HepG2 (cell line): ENCODE measurements around the gene GRB7. TPM values are rescaled to one million over a fixed set of nuclear protein-coding genes. Genes with fewer than 3 reads are reported as not detected.

Source experiments
- CENPT ChIP-seq: sonication (generic); formaldehyde crosslinking; IDR thresholded peaks from 2 replicates; pipeline ENCODE4 v1.8.0; 2022; ENCODE audit warnings: low read depth, mild to moderate bottlenecking, moderate library complexity, missing genetic modification reagents
- DZIP1 ChIP-seq: sonication (generic); formaldehyde crosslinking; IDR thresholded peaks from 2 replicates; pipeline ENCODE4 v1.5.0; 2020; ENCODE audit warnings: mild to moderate bottlenecking, missing genetic modification reagents
- HHEX ChIP-seq: IDR thresholded peaks from 2 replicates; pipeline ENCODE4 v1.6.1; 2016; ENCODE audit warnings: control low read depth
- HNRNPL ChIP-seq: fragments of 200-400 bp; formaldehyde crosslinking; IDR thresholded peaks from 2 replicates; pipeline ENCODE4 v1.6.1; 2017; ENCODE audit warnings: mild to moderate bottlenecking, low read depth, low read length
- MAX ChIP-seq: IDR thresholded peaks from 2 replicates; pipeline ENCODE4 v1.6.1; 2012; ENCODE audit warnings: inconsistent platforms
- MTA3 ChIP-seq: sonication (generic); formaldehyde crosslinking; IDR thresholded peaks from 2 replicates; pipeline ENCODE4 v1.4.0; 2020; ENCODE audit warnings: missing genetic modification reagents
- NR2F1 ChIP-seq, 2 experiments: fragments of 450-650 bp in 1 of 2; formaldehyde crosslinking in 1 of 2; IDR thresholded peaks; 2 replicates each; pipeline versions ENCODE4 v1.5.0 to v1.6.1; 2016 to 2020; ENCODE audit warnings: mild to moderate bottlenecking in 1 of 2, missing compliant biosample characterization in 1 of 2, missing genetic modification reagents in 1 of 2, moderate library complexity in 1 of 2
- PHF21A ChIP-seq: sonication (generic); formaldehyde crosslinking; IDR thresholded peaks from 2 replicates; pipeline ENCODE4 v1.5.0; 2020; ENCODE audit warnings: mild to moderate bottlenecking, missing genetic modification reagents
- POLR2AphosphoS5 ChIP-seq: IDR thresholded peaks from 2 replicates; pipeline ENCODE4 v1.6.1; 2012; ENCODE audit warnings: low read depth, low read length
- SIN3B ChIP-seq: fragments of 150-350 bp; IDR thresholded peaks from 2 replicates; pipeline ENCODE4 v1.6.1; 2014; ENCODE audit warnings: low read length
- SNAI1 ChIP-seq: sonication (generic); formaldehyde crosslinking; IDR thresholded peaks from 2 replicates; pipeline ENCODE4 v1.5.0; 2020; ENCODE audit warnings: mild to moderate bottlenecking, missing genetic modification reagents, borderline replicate concordance
- XRCC5 ChIP-seq: fragments of 200-400 bp; formaldehyde crosslinking; optimal IDR thresholded peaks from 2 replicates; pipeline ENCODE3; 2017; ENCODE audit warnings: mild to moderate bottlenecking, low read length
- ZBTB37 ChIP-seq: sonication (generic); formaldehyde crosslinking; IDR thresholded peaks from 2 replicates; pipeline ENCODE4 v1.4.0; 2020; ENCODE audit warnings: mild to moderate bottlenecking, missing genetic modification reagents
- ZNF335 ChIP-seq: sonication (generic); formaldehyde crosslinking; IDR thresholded peaks from 2 replicates; pipeline ENCODE4 v1.4.0; 2020; ENCODE audit warnings: missing genetic modification reagents
- ZNF549 ChIP-seq: sonication (generic); formaldehyde crosslinking; IDR thresholded peaks from 2 replicates; pipeline ENCODE4 v1.5.0; 2020; ENCODE audit warnings: missing genetic modification reagents
- ZNF577 ChIP-seq: sonication (generic); formaldehyde crosslinking; IDR thresholded peaks from 2 replicates; pipeline ENCODE4 v1.4.0; 2020; ENCODE audit warnings: mild to moderate bottlenecking, low read depth, missing genetic modification reagents, borderline replicate concordance
- ZNF652 ChIP-seq: IDR thresholded peaks from 2 replicates; pipeline ENCODE4 v1.6.1; 2016; ENCODE audit warnings: low read depth, borderline replicate concordance
- ZNF83 ChIP-seq: sonication (generic); formaldehyde crosslinking; IDR thresholded peaks from 2 replicates; pipeline ENCODE4 v1.4.0; 2020; ENCODE audit warnings: missing genetic modification reagents, mild to moderate bottlenecking, borderline replicate concordance
- polyA plus RNA-seq, 8 experiments: library from polyadenylated mRNA; depleted of rRNA in 3 of 8; stranded (reverse) in 7 of 8; unstranded in 1 of 8; fragments of >200 nt; fragmentation: Illumina TruSeq in 4 of 8; extraction: Trizol in 4 of 8; gene quantifications; 2 replicates each; pipeline versions ENCODE4 v1.2.1 to v1.2.3, GENCODE V29; 2011 to 2016; ENCODE audit warnings: low read depth in 4 of 8, missing spikeins in 1 of 8, mixed read lengths in 1 of 8; ENCODE audit not compliant: insufficient read depth in 1 of 8
- total RNA-seq, 5 experiments: library from RNA; depleted of rRNA; stranded (reverse); fragments of >200 nt; fragmentation: Illumina TruSeq; extraction: Trizol; gene quantifications; 2 replicates each; pipeline ENCODE4 v1.2.3, GENCODE V29; 2016; ENCODE audit warnings: low read depth in 1 of 5
- TF ChIP-seq, protein P1 (sequence below): sonication (generic); formaldehyde crosslinking; IDR thresholded peaks from 2 replicates; pipeline ENCODE4 v1.5.1; 2020; ENCODE audit warnings: mild to moderate bottlenecking, missing genetic modification reagents, borderline replicate concordance

Gene GRB7
- total and polyA plus RNA-seq, 2 of the 13 experiments (the other 11 are each of a cell fraction or from before 2014, with no cell fraction given), result 60.2 to 77.7 TPM

DNA sequence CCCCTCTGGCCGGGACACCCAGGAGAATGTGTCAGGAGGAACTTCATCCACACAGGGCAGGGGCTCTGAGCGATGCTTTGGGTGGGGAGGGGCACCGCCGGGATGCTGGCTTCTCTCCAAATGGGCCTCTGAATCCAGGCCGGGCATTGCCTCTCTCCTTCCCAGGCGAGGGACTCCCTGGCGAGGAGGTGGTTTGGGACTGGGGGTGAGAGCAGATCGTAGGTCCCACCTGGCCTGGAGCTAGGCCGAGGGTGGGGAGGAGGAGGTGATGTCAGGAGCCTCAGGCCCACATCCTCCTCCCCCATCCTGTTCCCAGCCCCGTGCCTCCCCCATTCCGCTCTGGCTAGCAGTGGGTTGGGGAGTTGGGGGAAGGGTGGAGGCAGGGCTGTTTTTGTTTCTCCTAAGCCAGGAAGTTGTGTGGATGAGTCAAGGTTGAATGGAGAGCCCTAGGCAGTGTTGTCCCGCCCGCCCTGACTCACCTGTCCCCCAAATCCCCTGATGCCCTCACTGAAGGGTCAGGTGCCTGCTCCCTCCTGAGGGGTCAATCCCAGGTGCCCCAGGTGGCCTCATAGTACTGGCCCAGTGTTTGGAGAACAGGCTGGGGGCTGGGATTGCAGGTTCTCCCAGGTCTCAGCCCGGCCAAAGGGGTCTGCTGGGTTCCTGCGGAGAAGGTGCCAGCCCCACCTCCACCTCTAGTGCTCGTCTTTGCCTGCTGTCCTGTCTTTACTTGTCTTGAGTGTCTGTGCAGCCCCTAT, 2.8 kb downstream of the GRB7 start (continued):
- TF ChIP-seq, protein P1, sequence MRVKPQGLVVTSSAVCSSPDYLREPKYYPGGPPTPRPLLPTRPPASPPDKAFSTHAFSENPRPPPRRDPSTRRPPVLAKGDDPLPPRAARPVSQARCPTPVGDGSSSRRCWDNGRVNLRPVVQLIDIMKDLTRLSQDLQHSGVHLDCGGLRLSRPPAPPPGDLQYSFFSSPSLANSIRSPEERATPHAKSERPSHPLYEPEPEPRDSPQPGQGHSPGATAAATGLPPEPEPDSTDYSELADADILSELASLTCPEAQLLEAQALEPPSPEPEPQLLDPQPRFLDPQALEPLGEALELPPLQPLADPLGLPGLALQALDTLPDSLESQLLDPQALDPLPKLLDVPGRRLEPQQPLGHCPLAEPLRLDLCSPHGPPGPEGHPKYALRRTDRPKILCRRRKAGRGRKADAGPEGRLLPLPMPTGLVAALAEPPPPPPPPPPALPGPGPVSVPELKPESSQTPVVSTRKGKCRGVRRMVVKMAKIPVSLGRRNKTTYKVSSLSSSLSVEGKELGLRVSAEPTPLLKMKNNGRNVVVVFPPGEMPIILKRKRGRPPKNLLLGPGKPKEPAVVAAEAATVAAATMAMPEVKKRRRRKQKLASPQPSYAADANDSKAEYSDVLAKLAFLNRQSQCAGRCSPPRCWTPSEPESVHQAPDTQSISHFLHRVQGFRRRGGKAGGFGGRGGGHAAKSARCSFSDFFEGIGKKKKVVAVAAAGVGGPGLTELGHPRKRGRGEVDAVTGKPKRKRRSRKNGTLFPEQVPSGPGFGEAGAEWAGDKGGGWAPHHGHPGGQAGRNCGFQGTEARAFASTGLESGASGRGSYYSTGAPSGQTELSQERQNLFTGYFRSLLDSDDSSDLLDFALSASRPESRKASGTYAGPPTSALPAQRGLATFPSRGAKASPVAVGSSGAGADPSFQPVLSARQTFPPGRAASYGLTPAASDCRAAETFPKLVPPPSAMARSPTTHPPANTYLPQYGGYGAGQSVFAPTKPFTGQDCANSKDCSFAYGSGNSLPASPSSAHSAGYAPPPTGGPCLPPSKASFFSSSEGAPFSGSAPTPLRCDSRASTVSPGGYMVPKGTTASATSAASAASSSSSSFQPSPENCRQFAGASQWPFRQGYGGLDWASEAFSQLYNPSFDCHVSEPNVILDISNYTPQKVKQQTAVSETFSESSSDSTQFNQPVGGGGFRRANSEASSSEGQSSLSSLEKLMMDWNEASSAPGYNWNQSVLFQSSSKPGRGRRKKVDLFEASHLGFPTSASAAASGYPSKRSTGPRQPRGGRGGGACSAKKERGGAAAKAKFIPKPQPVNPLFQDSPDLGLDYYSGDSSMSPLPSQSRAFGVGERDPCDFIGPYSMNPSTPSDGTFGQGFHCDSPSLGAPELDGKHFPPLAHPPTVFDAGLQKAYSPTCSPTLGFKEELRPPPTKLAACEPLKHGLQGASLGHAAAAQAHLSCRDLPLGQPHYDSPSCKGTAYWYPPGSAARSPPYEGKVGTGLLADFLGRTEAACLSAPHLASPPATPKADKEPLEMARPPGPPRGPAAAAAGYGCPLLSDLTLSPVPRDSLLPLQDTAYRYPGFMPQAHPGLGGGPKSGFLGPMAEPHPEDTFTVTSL (CRISPR knock-in tag), result 0 out of 2 replicates have a peak, but pooled peaks have one; percentile 41
- TF ChIP-seq NR2F1 (CRISPR knock-in tag; IDR thresholded peaks at IDR 0.05) (0 out of 4 replicates have a peak, but pooled peaks of 1 of the 2 experiments have one; percentile 4), XRCC5 (no peak), PHF21A (CRISPR knock-in tag) (peak; percentile 54; the same call in 1 of the 2 replicates), ZNF335 (peak; percentile 83), MTA3 (CRISPR knock-in tag) (no peak), DZIP1 (CRISPR knock-in tag) (no peak), ZBTB37 (CRISPR knock-in tag) (no peak), ZNF652 (CRISPR knock-in tag) (no peak), HHEX (CRISPR knock-in tag) (no peak), POLR2AphosphoS5 (no peak), ZNF577 (no peak), SNAI1 (CRISPR knock-in tag) (no peak), CENPT (CRISPR knock-in tag) (no peak), MAX (peak; percentile 54), SIN3B (no peak), ZNF83 (no peak), HNRNPL (no peak), ZNF549 (CRISPR knock-in tag) (no peak)
